Prostate gland (tissue), 2 donors: Measurements from ENCODE around the gene DLX1. TPM values are rescaled to one million over a fixed set of nuclear protein-coding genes. Genes with fewer than 3 reads are reported as not detected.
A peak's percentile ranks its signal among the peaks of the same experiment; 100 is the strongest.

Source experiments
- DNase-seq: peaks from one replicate; pipeline ENCODE4 v3.0.0-alpha.2; 2019; ENCODE audit warnings: low spot score
- H3K27ac ChIP-seq, 2 donors: fragments of 200-600 bp; sonication (generic); 2 replicates each; pipeline ENCODE4 v1.5.1; 2017 to 2019
- H3K27me3 ChIP-seq: fragments of 200-600 bp; sonication (generic); replicated peaks from 2 replicates; pipeline ENCODE4 v1.5.1; 2019; ENCODE audit not compliant: insufficient read depth
- H3K36me3 ChIP-seq, 2 donors: fragments of 200-600 bp; sonication (generic); 1 replicate in 1 of 2; 2 replicates in 1 of 2; pipeline versions ENCODE4 v1.5.1 to v1.8.1; 2017 to 2019
- H3K4me1 ChIP-seq: fragments of 200-600 bp; sonication (generic); replicated peaks from 2 replicates; pipeline ENCODE4 v1.5.1; 2019
- H3K4me3 ChIP-seq, 2 donors: fragments of 200-600 bp; sonication (generic); 2 replicates each; pipeline ENCODE4 v1.5.1; 2017 to 2019
- H3K9me3 ChIP-seq: fragments of 200-600 bp; sonication (generic); 2 replicates; pipeline ENCODE4 v1.5.1; 2017
- CTCF ChIP-seq, 4 experiments: fragments of 200-600 bp in 2 of 4; fragments of 450-650 bp in 2 of 4; sonication (generic) in 2 of 4; IDR thresholded peaks; 1 replicate in 3 of 4; 2 replicates in 1 of 4; pipeline ENCODE4 v1.5.1; 2016 to 2019; ENCODE audit warnings: antibody characterized with exemption in 4 of 4, mild to moderate bottlenecking in 2 of 4, moderate library complexity in 2 of 4
- POLR2A ChIP-seq: fragments of 450-650 bp; IDR thresholded peaks from one replicate; pipeline ENCODE4 v1.6.1; 2016; ENCODE audit warnings: antibody characterized with exemption, mild to moderate bottlenecking
- POLR2AphosphoS5 ChIP-seq: sonication (generic); formaldehyde crosslinking; IDR thresholded peaks from one replicate; pipeline ENCODE4 v1.6.1; 2017; ENCODE audit warnings: antibody characterized with exemption
- WGBS: methylation state at CpG from one replicate; pipeline ENCODE4 v1.1.5; 2018; 5-methylcytosine and 5-hydroxymethylcytosine counted together
- intact Hi-C: fragments of 100-400 bp; cut with DNase I; formaldehyde crosslinking; loops from one replicate; pipeline ENCODE4 v1.14.2; 2022
- total RNA-seq, 2 donors: library from RNA; depleted of rRNA; stranded (reverse); fragments of >200 nt; gene quantifications; one replicate each; pipeline ENCODE4 v1.1.0, GENCODE V29; 2016

The DLX1 gene
- total RNA-seq, 2 donors from 2014 or later = 1.3 TPM; not detected in 1

DNA sequence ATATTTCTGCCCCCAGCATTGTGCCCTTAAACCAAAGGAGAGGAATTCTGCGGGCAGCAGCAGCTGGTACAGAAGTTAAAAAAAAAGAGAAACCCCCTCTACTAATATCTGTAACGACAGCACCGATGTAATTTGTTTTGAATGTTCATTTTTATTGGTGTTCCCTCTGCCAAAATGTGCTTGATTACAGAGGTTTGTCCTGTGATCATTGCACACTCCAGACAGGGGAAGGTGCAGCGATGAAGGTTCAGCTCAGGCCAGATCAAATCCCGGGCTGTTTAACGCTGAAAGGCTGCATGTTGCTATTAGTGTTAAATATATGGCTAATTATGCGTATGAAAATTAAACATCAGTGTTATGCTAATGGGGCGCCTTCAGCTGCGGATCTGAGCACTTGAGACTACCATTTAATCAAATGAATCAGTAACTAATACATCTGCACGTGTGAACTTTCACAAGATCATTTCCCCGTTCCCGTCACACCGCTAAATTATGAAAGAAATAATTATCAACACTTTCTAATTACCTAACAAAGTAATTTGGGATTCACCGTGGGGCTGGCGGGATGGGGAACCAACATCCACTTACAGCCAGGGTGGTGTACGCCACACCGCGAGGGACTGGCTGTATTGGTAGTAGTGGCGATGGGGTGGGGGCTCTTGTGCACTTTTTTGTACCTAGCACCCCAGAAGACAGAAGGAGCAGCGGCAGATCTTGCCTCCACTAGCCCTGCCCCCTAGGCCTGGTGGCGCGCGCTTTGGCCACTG is 1.5 kb upstream of the DLX1 start:
- Histone ChIP-seq H3K27me3 (peaks cover 77% of the 10 kb centered on the region), H3K36me3 (no peaks in the 10 kb centered on the region), H3K4me1 (peaks cover 5% of the 10 kb centered on the region), H3K9me3 (no peaks in the 10 kb centered on the region), H3K27ac (no peak overlapping the region), H3K4me3 (no peak overlapping the region)
- no peak for DNase-seq
- 16% methylated on average over 23 of the region's 23 CpGs for WGBS
- TF ChIP-seq CTCF (IDR thresholded peaks at IDR 0.05) = no peak
- no peak for TF ChIP-seq POLR2AphosphoS5
- TF ChIP-seq POLR2A = no peak
- intact Hi-C loops = no loop called here

- Histone ChIP-seq H3K27ac (no peak overlapping the region), H3K27me3 (peaks cover 77% of the 10 kb centered on the region), H3K4me1 (peaks cover 5% of the 10 kb centered on the region), H3K36me3 (no peaks in the 10 kb centered on the region), H3K4me3 (no peak overlapping the region), H3K9me3 (no peaks in the 10 kb centered on the region)
- WGBS = 3% methylated on average over 17 of the region's 17 CpGs
- intact Hi-C loops = no loop called here
- no peak for TF ChIP-seq POLR2AphosphoS5
- no peak for TF ChIP-seq CTCF (IDR thresholded peaks at IDR 0.05)
- no peak for DNase-seq
Observed at GRCh38 chr2:172084395-172084644, 987 bp upstream of the DLX1 start.

- no peak for DNase-seq
- Histone ChIP-seq H3K27me3 (peaks cover 77% of the 10 kb centered on the region), H3K9me3 (no peaks in the 10 kb centered on the region), H3K4me1 (peaks cover 5% of the 10 kb centered on the region), H3K27ac (no peak overlapping the region), H3K4me3 (peak overlapping the region; percentile 3 to 15), H3K36me3 (no peaks in the 10 kb centered on the region)
- intact Hi-C loops = loop anchor here (5.0 kb wide), 1 partner anchor 88 kb away; the partner anchor contains the start of gene METAP1D
- peak; percentile 29 for TF ChIP-seq POLR2AphosphoS5
- no peak for TF ChIP-seq POLR2A
- WGBS = 2% methylated on average over 35 of the region's 76 CpGs
Observed at GRCh38 chr2:172084645-172085459, 455 bp upstream of the DLX1 start.

DNA sequence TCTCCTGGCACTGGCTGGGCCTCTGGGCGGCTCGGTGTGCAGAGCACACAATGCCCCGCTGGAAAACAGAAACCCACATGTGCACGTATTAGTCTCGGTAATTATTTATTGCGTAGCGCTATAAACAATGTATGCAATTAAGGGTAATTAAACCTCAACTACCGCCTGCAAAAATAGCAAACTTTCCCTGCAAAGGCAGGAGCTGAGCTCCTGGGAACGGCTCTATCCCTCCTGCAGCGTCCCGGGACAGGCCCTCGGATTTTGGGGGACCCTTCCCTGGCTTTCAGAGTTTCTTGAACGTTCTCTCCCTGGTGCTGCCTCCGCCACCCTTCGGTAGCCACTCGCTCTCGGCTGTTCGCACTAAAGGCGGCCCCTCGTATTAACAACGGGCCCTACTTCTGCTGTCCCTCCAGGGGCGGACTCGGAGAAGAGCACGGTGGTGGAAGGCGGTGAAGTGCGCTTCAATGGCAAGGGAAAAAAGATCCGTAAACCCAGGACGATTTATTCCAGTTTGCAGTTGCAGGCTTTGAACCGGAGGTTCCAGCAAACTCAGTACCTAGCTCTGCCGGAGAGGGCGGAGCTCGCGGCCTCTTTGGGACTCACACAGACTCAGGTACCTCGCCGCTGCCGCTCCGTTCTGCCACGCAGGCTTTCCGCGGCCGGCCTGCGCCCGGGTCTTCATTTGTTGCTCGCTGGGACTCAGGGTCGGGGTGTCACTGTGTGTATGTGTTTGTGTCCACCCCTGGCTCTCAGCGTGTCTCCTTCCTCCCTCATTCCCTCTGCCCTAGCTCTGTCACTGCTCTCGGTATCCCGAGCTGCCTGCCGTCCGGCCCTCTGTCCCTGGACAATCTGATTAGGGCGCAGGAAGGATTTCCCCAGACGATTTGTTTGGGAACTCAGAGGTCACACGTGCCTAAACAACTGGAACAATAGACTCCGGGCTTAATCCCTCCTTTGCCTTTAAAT is 1.2 kb downstream of the DLX1 start:
- DNase-seq = no peak
- TF ChIP-seq CTCF (IDR thresholded peaks at IDR 0.05) = no peak
- TF ChIP-seq POLR2AphosphoS5 = no peak
- no peak for TF ChIP-seq POLR2A
- no peak overlapping the region for H3K27ac ChIP-seq
- H3K9me3 ChIP-seq = no peaks in the 10 kb centered on the region
- H3K4me1 ChIP-seq = peaks cover 5% of the 10 kb centered on the region
- peaks cover 71% of the 10 kb centered on the region for H3K27me3 ChIP-seq
- 7% methylated on average over 54 of the region's 54 CpGs for WGBS
- intact Hi-C loops = loop anchor here (5.0 kb wide), 1 partner anchor 89 kb away; the partner anchor contains the start of gene METAP1D
- H3K4me3 ChIP-seq = no peak overlapping the region
- H3K36me3 ChIP-seq = no peaks in the 10 kb centered on the region
